ENCODE data around the gene GRM2.

GRCh38 chr3:51678186-51678585 lies 28.7 kb upstream of the GRM2 start:
- TF ChIP-seq POLR2A (IDR thresholded peaks at IDR 0.05; ENCODE audit: low read depth, low read length): no peak
- TF ChIP-seq POLR2AphosphoS5 (IDR thresholded peaks at IDR 0.05; ENCODE audit: low read depth, low read length): no peak
- TF ChIP-seq TAF1 (IDR thresholded peaks at IDR 0.05; ENCODE audit: borderline replicate concordance, low read depth, low read length): no peak

All from GM12892 (cell line).